ENCODE results near the gene MUC15. TPM values are rescaled to one million over a fixed set of nuclear protein-coding genes. Genes with fewer than 3 reads are reported as not detected.

The MUC15 gene
- total RNA-seq, 2 donors from 2014 or later, result not detected

Other genes with a start within 250 kb of the MUC15 start
- not detected for gene ANO3, start 240.1 kb downstream of the MUC15 start, total RNA-seq
- not detected for gene SLC5A12, start 149.8 kb upstream of the MUC15 start, total RNA-seq

Data from T-helper 17 cell (primary cell).